SHP77 treated with DMSO at 0.1 percent for 48 hours (cell line): ENCODE results near the gene EML6.

ENCODE experiments used
- DNase-seq: peaks from one replicate; lab custom pipeline; 2025; lab: John Stamatoyannopoulos, UW

Gene EML6

GRCh38 chr2:55001716-55002115, 278.3 kb downstream of the EML6 start:
- no peak for DNase-seq

GRCh38 chr2:55003706-55004639, 280.5 kb downstream of the EML6 start:
- DNase-seq, result no peak

GRCh38 chr2:55006306-55006705, 282.8 kb downstream of the EML6 start:
- no peak for DNase-seq

GRCh38 chr2:55009277-55010060, 286.0 kb downstream of the EML6 start:
- no peak for DNase-seq

GRCh38 chr2:55010149-55010591, 286.7 kb downstream of the EML6 start:
- DNase-seq, result no peak

GRCh38 chr2:55010915-55011314, 287.5 kb downstream of the EML6 start:
- DNase-seq, result no peak

GRCh38 chr2:55011831-55012671, 288.6 kb downstream of the EML6 start:
- no peak for DNase-seq

- no peak for DNase-seq
Measured at GRCh38 chr2:55012672-55013484, 289.4 kb downstream of the EML6 start.

- DNase-seq, result no peak
Measured at GRCh38 chr2:55013936-55014335, 290.5 kb downstream of the EML6 start.

- peak; percentile 80 for DNase-seq
Measured at GRCh38 chr2:55014962-55015939, 291.8 kb downstream of the EML6 start.

GRCh38 chr2:55017428-55017827, 294.0 kb downstream of the EML6 start:
- no peak for DNase-seq

- no peak for DNase-seq
Measured at GRCh38 chr2:55017880-55018279, 294.4 kb downstream of the EML6 start.

- DNase-seq, result no peak
Measured at GRCh38 chr2:55018619-55019018, 295.2 kb downstream of the EML6 start.

GRCh38 chr2:55019526-55020258, 296.2 kb downstream of the EML6 start:
- no peak for DNase-seq
